Lower lobe of right lung (tissue), 2 donors: ENCODE data around the gene KCNH8. TPM values are rescaled to one million over a fixed set of nuclear protein-coding genes. Genes with fewer than 3 reads are reported as not detected.

ENCODE experiments used
- ATAC-seq, 2 donors: fragments of 200-7000 bp; cut with Tn5 transposase; one replicate each; pipeline ENCODE4 v1.9.1; 2020 to 2022; ENCODE audit warnings: mild to moderate bottlenecking in 2 of 2, moderate library complexity in 2 of 2
- DNase-seq: peaks from one replicate; pipeline ENCODE4 v3.0.0-alpha.2; 2020
- H3K27ac ChIP-seq: fragments of 200-600 bp; one replicate; pipeline ENCODE4 v1.8.0; 2022
- H3K27me3 ChIP-seq: fragments of 200-600 bp; one replicate; pipeline ENCODE4 v1.8.0; 2022; ENCODE audit warnings: low read depth
- H3K36me3 ChIP-seq: fragments of 200-600 bp; one replicate; pipeline ENCODE4 v1.8.0; 2022; ENCODE audit warnings: mild to moderate bottlenecking
- H3K4me1 ChIP-seq: fragments of 200-600 bp; one replicate; pipeline ENCODE4 v1.8.0; 2022
- H3K4me3 ChIP-seq: fragments of 200-600 bp; one replicate; pipeline ENCODE4 v1.8.0; 2022; ENCODE audit warnings: mild to moderate bottlenecking
- H3K9me3 ChIP-seq: fragments of 200-600 bp; one replicate; pipeline ENCODE4 v1.8.0; 2022
- intact Hi-C: fragments of 100-400 bp; cut with DNase I; formaldehyde crosslinking; loops from one replicate; pipeline ENCODE4 v1.11.0; 2022
- total RNA-seq: library from RNA; stranded (reverse); fragmentation: NEBNext Ultra II Directional; extraction: Animal tissue kit (Norgen Biotek cat#: 25700); gene quantifications from one replicate; pipeline ENCODE4 v1.2.1, GENCODE V29; 2021
- TF ChIP-seq, protein P1 (sequence below): fragments of 200-600 bp; IDR thresholded peaks from one replicate; pipeline ENCODE4 v1.8.0; 2022; ENCODE audit warnings: antibody characterized with exemption, mild to moderate bottlenecking
- donor health status: DM: no; HTN: yes; CAD: no; lungs with severe emphysema.

The KCNH8 gene
- total RNA-seq, 1 donor from 2014 or later, result 0.12 TPM

DNA sequence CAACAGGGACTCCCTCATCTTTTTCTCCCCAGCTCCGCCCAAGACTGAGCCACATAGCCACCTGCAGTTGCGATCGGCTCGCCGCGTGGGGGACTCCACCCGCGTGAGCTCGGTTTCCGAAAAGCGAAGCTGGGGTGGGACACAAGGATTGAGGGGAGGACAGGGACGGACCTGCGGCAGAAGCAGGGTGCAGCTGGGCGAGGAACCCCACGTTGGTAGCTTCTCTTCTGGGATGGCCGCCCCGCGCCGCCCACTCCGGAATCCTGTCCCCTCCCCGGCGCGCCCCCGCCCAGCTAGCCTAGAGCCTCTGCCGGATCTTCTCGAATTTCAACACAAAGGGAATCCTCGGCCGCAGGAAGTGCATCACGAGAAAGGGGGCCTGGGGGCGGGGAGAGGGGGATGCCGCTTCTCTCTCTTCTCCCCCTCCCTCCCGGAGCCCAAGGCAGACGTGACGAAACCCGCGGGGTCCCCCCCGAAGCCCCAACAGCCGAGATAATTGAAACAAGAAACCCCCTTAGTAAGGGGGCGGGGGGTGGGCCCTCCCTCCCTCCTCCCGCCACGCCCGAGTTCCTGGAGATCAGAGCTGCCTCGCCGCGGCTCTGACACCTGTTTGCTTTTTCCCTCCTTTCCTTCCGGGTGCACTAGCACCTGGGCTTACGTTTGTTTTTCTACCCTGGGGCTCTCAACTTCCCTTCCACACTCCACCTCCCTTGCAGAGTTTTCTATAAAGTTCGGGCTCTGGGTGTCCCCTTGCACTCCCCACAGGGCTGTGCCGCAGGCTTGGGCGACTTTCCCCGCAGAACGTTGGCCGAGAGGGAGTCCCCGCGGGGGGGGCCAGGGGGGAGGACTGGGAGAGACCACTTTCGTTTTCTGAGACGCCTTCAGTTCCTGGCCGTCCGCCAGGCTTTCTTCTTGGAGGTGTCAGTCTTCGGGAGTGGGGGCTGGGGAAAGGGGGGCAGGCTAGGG is 1.3 kb upstream of the KCNH8 start:
- peaks cover 15% of the 10 kb centered on the region for H3K4me1 ChIP-seq
- H3K27ac ChIP-seq, result no peak overlapping the region
- no peaks in the 10 kb centered on the region for H3K36me3 ChIP-seq
- peak; percentile 84 to 86 for ATAC-seq
- H3K9me3 ChIP-seq, result no peaks in the 10 kb centered on the region
- DNase-seq, result peak; percentile 82
- peak overlapping the region; percentile 69 for H3K4me3 ChIP-seq
- TF ChIP-seq, protein P1, sequence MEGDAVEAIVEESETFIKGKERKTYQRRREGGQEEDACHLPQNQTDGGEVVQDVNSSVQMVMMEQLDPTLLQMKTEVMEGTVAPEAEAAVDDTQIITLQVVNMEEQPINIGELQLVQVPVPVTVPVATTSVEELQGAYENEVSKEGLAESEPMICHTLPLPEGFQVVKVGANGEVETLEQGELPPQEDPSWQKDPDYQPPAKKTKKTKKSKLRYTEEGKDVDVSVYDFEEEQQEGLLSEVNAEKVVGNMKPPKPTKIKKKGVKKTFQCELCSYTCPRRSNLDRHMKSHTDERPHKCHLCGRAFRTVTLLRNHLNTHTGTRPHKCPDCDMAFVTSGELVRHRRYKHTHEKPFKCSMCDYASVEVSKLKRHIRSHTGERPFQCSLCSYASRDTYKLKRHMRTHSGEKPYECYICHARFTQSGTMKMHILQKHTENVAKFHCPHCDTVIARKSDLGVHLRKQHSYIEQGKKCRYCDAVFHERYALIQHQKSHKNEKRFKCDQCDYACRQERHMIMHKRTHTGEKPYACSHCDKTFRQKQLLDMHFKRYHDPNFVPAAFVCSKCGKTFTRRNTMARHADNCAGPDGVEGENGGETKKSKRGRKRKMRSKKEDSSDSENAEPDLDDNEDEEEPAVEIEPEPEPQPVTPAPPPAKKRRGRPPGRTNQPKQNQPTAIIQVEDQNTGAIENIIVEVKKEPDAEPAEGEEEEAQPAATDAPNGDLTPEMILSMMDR, result peak; percentile 42
- intact Hi-C loops, result no loop called here
- H3K27me3 ChIP-seq, result peaks cover 16% of the 10 kb centered on the region

DNA sequence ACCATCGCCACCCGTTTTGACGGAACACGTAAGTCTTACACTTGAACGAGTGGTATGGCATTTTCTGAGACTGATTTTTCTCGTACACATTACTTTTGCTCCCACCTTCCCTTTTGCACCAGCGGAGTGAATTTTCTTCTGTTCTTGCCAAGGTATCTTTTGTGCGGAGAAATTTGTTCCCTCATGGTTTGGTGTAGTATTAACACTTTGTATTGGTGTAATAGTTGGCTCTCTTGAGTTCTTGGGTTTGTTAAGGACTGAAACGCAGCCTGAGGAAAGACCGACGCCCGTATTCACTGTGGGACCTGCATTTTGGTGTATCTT is 420 bp downstream of the KCNH8 start:
- Histone ChIP-seq H3K9me3 (no peaks in the 10 kb centered on the region), H3K4me1 (peaks cover 15% of the 10 kb centered on the region), H3K36me3 (no peaks in the 10 kb centered on the region), H3K27me3 (peaks cover 16% of the 10 kb centered on the region), H3K27ac (no peak overlapping the region), H3K4me3 (peak overlapping the region; percentile 69)
- no peak for DNase-seq
- TF ChIP-seq, protein P1, result no peak
- intact Hi-C loops, result no loop called here
- ATAC-seq, result no peak

DNA sequence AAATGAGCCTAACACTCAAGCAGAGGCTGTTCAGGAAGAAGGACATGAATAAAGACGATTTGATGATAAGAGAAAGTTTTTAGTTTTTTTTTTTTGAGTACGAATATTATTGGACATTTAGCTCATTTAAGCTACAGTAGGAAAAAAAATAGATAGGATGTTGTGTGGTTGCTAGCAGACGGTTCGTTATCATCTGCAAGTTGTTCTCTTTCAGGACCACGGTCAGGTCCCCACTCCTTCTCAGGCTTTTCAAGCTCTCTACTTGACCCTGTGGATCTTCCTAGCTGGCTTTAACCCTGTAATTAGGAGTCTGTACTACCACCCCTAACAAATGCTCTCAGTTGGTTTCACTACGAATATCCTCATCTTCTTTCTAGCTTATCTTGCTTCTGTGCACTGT is 1.1 kb downstream of the KCNH8 start:
- TF ChIP-seq, protein P1, result no peak
- no peak overlapping the region for H3K4me3 ChIP-seq
- peaks cover 16% of the 10 kb centered on the region for H3K27me3 ChIP-seq
- H3K9me3 ChIP-seq, result no peaks in the 10 kb centered on the region
- H3K36me3 ChIP-seq, result no peaks in the 10 kb centered on the region
- peaks cover 15% of the 10 kb centered on the region for H3K4me1 ChIP-seq
- ATAC-seq (no peak), DNase-seq (no peak)
- intact Hi-C loops, result no loop called here
- no peak overlapping the region for H3K27ac ChIP-seq

DNA sequence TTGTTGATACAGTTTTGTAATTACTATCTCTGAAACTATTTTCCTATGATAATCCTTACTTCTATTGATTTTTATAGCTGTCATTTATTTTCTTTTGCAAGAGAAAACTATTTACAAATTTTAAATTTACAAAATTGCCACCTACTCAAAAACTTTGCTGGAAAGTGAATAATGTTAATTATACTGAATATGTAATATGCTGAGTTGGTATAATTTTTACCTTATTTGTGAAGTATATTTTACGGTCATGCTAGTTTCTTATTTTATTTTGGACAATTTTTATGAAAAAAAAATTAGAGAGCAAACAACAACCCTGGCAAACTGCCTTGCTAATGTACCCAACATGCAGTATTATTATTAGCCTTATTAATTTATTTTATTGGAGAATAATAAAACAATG is 2.9 kb downstream of the KCNH8 start:
- no peak for ATAC-seq
- intact Hi-C loops, result no loop called here
- peaks cover 16% of the 10 kb centered on the region for H3K27me3 ChIP-seq
- H3K36me3 ChIP-seq, result no peaks in the 10 kb centered on the region
- no peak overlapping the region for H3K4me3 ChIP-seq
- no peaks in the 10 kb centered on the region for H3K9me3 ChIP-seq
- no peak overlapping the region for H3K27ac ChIP-seq
- TF ChIP-seq, protein P1, result no peak
- peaks cover 15% of the 10 kb centered on the region for H3K4me1 ChIP-seq
- DNase-seq, result no peak

DNA sequence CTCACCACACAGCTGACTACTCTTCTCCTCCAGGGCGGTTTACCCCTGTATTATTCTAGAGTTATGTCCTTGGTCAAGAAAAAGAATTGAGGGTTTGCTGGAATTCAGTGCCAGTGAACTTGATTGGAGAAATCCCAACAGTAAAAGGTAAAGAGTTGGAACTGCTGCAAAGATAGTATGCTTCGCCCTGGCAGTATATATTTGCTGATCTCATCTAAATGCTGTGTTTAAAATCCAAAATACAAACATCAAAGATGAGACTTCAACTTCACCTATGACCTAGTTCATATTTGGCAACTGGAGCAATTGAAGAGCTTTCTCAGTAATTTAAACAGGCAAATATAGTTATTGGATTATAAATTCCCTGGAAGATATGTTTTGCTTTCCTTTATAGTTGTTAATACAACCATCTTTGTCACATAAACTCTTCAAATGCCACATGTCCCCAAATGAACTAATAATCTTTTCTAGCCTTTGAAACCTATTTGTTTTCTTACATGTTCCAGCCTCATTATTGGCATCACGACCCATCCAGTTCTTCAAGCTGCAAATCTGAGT is 6.5 kb downstream of the KCNH8 start:
- Histone ChIP-seq H3K4me3 (no peak overlapping the region), H3K27me3 (no peaks in the 10 kb centered on the region), H3K9me3 (no peaks in the 10 kb centered on the region), H3K4me1 (no peaks in the 10 kb centered on the region), H3K36me3 (no peaks in the 10 kb centered on the region), H3K27ac (no peak overlapping the region)
- TF ChIP-seq, protein P1, result no peak
- DNase-seq (no peak), ATAC-seq (no peak)
- intact Hi-C loops, result no loop called here
